Right ventricle myocardium superior (tissue), 1 donor: ENCODE data around the gene TBC1D19. TPM values are rescaled to one million over a fixed set of nuclear protein-coding genes. Genes with fewer than 3 reads are reported as not detected.

Experiments
- ATAC-seq: fragments of 200-7000 bp; cut with Tn5 transposase; one replicate; pipeline ENCODE4 v1.9.1; 2020; ENCODE audit warnings: mild to moderate bottlenecking; ENCODE audit not compliant: poor library complexity
- DNase-seq: peaks from one replicate; pipeline ENCODE4 v3.0.0-alpha.2; 2020
- intact Hi-C: fragments of 100-400 bp; cut with DNase I; formaldehyde crosslinking; loops from one replicate; pipeline ENCODE4 v1.11.2; 2022
- total RNA-seq: library from RNA; stranded (reverse); fragmentation: NEBNext Ultra II Directional; extraction: Animal tissue kit (Norgen Biotek cat#: 25700); gene quantifications from one replicate; pipeline ENCODE4 v1.2.1, GENCODE V29; 2021
- donor health status: DM: no; HTN: yes; CAD: no; lungs with severe emphysema.

Gene TBC1D19
- total RNA-seq, 1 donor from 2014 or later: 7.7 TPM

DNA sequence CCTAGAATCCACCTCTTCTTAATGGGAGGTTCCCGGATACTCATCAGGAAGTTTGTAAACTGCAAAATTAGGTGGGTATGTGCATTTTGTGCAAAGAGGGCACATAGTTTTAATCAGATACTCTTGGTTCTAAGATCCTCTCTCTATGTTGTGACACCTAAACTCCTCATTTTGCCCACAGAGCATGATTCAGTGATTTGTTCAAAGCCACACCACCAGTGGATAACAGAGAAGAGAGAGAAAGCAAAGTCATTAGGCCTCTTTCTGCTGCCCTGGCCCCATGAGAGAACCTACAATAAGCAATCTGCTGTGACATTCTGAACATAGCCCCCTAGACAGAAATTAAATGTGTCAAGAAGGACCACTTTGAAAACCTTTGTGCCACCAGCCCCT is 204.5 kb downstream of the TBC1D19 start:
- ATAC-seq: no peak
- intact Hi-C loops: no loop called here
- DNase-seq: no peak

GRCh38 chr4:26789208-26789607 is 205.3 kb downstream of the TBC1D19 start:
- DNase-seq: no peak
- ATAC-seq: no peak
- intact Hi-C loops: no loop called here

DNA sequence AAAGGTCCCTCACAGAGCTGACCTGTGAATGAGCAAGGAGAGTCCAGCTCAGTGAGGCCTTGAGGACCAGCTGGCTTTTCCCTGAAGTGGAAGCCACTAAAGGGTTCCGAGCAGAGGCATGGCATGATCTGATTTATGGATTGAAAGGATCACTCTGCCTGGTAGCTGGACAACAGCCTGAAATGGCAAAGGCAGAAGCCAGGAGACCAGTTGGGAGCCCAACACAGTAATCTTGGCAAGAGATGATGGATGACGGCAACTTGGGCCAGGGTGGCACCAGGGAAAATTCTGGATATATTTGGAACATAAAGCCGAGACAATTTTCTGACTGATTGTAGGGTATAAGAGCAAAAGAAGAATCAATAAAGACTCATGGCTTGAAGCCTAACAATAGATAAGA is 207.5 kb downstream of the TBC1D19 start:
- DNase-seq (no peak), ATAC-seq (no peak)
- intact Hi-C loops: no loop called here

- intact Hi-C loops: no loop called here
- DNase-seq (no peak), ATAC-seq (no peak)
Observed at GRCh38 chr4:26792639-26793038, 208.8 kb downstream of the TBC1D19 start.

DNA sequence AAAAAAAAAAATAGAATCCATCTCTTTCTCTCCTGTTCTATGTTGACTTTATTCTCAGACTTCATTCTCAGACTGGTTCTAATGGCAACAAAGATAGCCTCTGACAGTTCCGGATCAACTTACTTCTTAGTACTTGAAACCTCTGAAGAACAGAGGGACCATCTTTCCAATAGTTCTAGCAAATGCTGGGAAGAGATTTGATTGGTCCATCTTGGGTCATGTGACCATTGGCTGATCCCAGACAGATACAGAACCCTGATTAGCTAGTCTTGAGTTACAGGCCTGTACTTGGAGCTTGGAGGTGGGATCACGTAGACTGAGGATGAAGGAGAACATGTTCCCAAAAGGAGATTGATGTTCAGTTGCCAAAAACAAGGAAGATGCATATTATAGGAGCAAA is 209.9 kb downstream of the TBC1D19 start:
- DNase-seq (no peak), ATAC-seq (no peak)
- intact Hi-C loops: no loop called here

GRCh38 chr4:26796081-26796480 is 212.2 kb downstream of the TBC1D19 start:
- intact Hi-C loops: no loop called here
- no peak for DNase-seq
- ATAC-seq: no peak

DNA sequence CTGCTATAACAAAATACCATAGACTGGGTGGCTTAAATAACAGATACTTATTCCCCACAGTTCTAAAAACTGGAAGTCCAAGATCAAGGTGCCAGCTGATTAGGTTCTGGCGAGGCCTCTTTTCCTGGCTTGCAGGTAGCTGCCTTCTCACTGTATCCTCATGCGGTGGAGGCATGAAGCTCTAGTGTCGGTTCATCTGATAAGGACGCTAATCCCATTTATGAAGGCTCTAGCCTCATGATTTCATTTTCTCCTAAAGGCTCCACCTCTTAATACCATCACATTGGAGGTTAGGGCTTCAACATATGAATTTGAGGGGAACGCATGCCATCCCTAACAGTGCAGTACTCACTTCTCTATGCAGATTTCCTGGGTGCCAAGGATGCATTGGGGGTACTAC is 218.9 kb downstream of the TBC1D19 start:
- ATAC-seq: no peak
- intact Hi-C loops: no loop called here
- no peak for DNase-seq

- ATAC-seq (no peak), DNase-seq (no peak)
- intact Hi-C loops: no loop called here
Observed at GRCh38 chr4:26803211-26803861, 219.5 kb downstream of the TBC1D19 start.

DNA sequence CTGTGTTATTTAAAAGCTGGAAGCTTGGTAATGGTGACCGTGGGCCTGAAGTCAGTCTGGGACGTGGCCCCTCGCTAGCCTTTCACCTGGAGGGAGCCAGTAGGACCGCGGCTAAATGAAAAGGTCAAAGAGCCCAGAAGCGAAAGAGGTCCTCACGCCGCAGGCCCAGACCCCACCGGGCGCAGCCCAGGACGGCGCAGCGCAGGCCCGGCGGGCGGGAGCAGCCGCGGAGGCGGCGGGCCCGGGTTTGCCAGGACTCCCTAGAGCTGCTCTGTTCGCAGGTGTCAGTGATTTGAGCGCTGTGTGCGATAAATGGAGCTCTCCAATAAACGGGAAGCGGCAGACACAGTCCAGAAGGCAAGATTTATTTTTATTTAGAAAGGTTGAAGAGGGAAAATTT is 220.6 kb downstream of the TBC1D19 start:
- ATAC-seq (no peak), DNase-seq (no peak)
- intact Hi-C loops: no loop called here

- no peak for DNase-seq
Observed at GRCh38 chr4:26804925-26805324, 221.0 kb downstream of the TBC1D19 start.

More at GRCh38 chr4:26804925-26805324, 221.0 kb downstream of the TBC1D19 start:
- ATAC-seq: no peak
- intact Hi-C loops: no loop called here

Other genes starting within 250 kb of the TBC1D19 start
- not detected for gene CCKAR, start 93.6 kb upstream of the TBC1D19 start, total RNA-seq